Keratinocyte (primary cell): ENCODE measurements around the gene HPS1.

ENCODE experiments used
- EZH2 ChIP-seq: IDR thresholded peaks from one replicate; pipeline ENCODE4 v1.6.1; 2012; ENCODE audit warnings: inconsistent platforms, mild to moderate bottlenecking, low read length, moderate library complexity
- TF ChIP-seq, protein P1 (sequence below), 3 experiments: IDR thresholded peaks in 1 of 3; conservative IDR thresholded peaks in 1 of 3; optimal IDR thresholded peaks in 1 of 3; 2 replicates in 2 of 3; 3 replicates in 1 of 3; pipeline versions ENCODE3 to v1.5.1; 2011; ENCODE audit warnings: low read length in 3 of 3, mild to moderate bottlenecking in 3 of 3, moderate library complexity in 2 of 3, control low read depth in 1 of 3, inconsistent platforms in 1 of 3; ENCODE audit not compliant: insufficient read depth in 2 of 3; ENCODE audit errors: extremely low read depth in 1 of 3

DNA sequence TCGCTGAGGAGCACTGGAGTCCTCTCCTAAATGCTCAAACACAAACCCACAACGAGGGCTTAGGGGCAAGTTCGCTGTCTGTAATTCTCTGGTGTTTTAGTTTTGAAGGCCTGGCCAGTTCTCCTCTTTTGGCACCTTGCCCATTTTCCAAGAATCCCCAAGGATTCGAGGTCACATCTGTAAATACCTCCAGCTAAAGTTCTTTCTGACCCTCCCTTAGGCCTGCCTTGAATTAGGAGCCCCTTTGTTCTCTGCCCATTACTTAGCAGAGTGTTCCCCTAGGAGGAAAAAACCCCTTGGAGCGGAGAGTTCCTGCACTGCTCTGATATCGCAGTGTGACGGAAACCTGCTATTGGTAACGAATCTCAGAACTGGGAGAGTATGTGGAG lies 31.0 kb downstream of the HPS1 start:
- TF ChIP-seq, protein P1, sequence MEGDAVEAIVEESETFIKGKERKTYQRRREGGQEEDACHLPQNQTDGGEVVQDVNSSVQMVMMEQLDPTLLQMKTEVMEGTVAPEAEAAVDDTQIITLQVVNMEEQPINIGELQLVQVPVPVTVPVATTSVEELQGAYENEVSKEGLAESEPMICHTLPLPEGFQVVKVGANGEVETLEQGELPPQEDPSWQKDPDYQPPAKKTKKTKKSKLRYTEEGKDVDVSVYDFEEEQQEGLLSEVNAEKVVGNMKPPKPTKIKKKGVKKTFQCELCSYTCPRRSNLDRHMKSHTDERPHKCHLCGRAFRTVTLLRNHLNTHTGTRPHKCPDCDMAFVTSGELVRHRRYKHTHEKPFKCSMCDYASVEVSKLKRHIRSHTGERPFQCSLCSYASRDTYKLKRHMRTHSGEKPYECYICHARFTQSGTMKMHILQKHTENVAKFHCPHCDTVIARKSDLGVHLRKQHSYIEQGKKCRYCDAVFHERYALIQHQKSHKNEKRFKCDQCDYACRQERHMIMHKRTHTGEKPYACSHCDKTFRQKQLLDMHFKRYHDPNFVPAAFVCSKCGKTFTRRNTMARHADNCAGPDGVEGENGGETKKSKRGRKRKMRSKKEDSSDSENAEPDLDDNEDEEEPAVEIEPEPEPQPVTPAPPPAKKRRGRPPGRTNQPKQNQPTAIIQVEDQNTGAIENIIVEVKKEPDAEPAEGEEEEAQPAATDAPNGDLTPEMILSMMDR (optimal IDR thresholded peaks at IDR 0.05 in 1 of 3, IDR thresholded peaks at IDR 0.05 in 1 of 3, conservative IDR thresholded peaks at IDR 0.05 in 1 of 3; ENCODE audit: extremely low read depth in 1 of 3, insufficient read depth in 2 of 3, low read length in 3 of 3): no peak
- no peak for TF ChIP-seq EZH2
